DMS 273 (cell line): Measurements from ENCODE around the gene NEAT1.

Experiments used
- DNase-seq: peaks from one replicate; lab custom pipeline; 2025; ENCODE audit not compliant: unreplicated experiment; lab: John Stamatoyannopoulos, UW

Gene NEAT1

DNA sequence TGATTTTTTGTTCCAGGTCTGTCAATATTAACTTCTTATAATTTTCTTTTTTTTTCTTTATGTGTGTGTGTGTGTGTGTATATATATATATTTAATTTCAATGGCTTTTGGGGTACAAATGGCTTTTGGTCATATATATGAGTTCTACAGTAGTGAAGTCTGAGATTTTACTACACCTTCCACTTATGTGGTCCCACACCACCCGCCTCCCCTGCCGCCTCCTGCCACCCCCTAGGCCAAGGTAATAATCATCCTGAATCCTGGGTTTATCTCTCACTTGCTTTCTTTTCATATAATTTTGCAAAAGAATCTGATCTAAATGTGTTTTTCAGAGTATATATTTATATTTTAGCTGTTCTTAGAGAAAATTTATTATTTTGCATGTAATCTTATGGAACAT lies 11.1 kb downstream of the NEAT1 start:
- no peak for DNase-seq

- no peak for DNase-seq
These were observed 11.6 kb downstream of the NEAT1 start for GRCh38 chr11:65434057-65434666.

- no peak for DNase-seq
These were observed 12.2 kb downstream of the NEAT1 start for GRCh38 chr11:65434667-65435410.

GRCh38 chr11:65435411-65435931 lies 12.9 kb downstream of the NEAT1 start:
- DNase-seq, result no peak

GRCh38 chr11:65435981-65436411 lies 13.4 kb downstream of the NEAT1 start:
- DNase-seq, result no peak

DNA sequence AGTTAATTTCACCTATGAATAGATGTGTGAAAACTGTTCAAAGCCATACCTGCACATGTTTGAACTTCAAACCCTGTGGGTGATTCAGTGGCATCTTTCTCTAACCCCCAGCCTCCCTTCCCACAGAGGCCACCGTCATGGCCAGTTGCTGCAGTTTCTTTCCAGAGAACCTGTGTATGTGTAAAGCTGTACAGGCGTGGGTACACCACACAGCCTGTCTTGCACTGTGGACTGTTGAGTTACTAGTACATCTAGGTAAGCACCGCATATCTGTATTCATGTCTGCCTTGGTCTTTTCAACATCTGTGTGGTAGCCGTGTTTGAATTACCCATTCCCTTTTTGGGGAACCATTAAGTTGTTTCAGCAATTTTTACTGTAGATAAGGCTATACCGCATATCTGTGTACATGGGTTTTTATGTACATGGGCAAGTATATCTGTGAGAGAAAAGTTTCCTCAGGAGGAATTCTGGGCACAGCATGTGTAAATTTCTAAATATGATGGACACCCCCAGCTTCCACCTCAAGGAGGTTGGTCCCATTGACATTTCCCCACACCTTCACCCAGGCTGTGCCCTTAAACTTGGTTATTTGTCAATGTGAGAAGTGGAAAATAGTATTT lies 13.9 kb downstream of the NEAT1 start:
- DNase-seq, result no peak

DNA sequence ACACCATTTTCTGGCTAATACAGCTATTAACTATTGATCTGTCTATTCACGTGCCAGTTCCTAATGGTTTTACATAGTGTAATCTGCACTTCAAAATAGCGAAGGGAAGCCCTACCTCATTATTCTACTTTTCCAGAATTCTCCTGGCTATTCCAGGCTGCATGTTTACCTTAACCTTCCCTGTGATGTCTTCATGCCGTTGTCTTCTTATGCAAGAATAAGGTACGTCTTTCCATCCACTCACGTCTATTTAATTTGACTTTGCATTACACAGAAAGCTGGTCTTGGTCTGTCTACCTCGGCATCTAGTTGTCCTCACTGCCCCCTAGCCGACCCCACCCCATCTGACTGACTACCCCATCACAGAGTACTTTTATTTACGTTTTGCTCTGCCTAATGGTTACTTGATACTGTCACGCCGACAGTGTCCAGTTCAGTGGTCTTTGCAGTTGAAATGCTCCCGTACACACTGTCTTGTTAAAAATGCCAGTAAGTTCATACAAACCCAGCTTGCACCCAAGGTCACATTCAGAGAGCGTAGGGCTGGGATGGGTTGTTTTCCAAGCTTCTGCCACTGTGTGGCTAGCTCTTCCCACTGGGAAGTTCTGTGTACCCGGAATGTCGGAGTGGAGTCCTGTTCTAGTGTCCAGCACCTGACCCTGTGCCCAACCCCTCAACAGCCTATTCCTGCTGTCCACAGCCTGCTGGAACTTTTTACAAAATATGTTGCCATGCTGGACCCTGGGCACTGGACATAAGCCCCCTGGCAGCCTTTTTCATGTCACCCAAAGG lies 15.0 kb downstream of the NEAT1 start:
- no peak for DNase-seq

DNA sequence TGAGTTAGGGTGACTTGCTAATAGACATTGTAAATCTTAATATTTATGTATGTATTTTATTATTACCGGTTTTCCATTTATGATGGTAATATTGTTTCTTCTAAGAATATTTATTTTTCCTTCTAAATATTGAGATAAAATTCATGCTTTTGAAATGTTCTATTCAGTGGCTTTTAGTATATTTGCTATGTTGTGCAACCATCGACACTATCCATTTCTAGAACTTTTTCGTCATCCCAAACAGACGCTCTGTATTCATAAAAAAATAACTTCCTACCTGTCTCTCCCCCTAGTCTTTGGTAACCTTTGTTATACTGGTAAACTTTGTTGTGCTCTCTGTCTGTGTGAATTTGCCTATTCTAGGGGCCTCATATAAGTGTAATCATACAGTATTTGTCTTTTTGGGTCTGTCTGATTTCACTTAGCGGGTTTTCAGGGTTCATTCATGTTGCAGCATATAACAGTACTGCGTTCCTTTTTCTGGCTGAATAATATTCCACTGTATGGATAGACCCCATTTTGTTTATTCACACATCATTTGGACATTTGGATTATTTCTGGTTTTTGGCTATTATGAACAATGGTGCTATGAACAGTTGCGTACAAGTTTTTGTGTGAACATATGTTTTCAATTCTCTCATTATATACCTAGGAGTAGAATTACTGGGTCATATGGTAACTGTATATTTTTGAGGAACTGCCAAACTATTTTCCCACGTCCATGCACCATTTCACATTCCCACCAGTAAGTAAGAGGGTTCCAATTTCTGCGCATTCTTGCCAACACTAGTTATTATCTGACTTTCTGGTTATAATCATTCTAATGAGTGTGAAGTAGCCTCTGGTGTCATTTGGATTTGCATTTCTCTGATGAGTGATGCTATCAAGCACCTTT lies 15.9 kb downstream of the NEAT1 start:
- DNase-seq, result no peak

- no peak for DNase-seq
These were observed 17.0 kb downstream of the NEAT1 start for GRCh38 chr11:65439331-65440181.

GRCh38 chr11:65440831-65441499 lies 18.4 kb downstream of the NEAT1 start:
- DNase-seq, result no peak

DNA sequence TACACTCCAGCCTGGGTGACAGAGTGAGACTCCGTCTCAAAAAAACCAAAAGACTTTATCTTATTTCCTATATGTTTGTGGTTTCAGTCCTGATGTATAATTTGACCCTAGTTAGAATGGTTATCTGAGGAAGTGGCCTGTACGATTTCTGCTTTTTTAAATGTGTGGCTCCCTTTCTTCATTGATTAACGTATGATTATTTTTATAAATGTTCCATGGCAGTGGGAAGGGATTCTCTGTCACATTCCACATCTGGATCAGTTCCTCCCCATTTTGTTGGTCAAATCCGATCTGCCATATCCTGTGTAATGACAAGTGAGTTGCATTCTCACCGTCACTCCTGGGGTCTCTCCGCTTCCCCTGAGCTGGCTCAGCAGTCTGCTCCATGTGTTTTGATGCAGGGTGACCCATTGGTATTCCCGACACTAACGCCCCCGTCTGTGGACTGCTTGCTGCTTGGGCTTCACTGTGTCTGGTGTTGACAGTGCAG lies 20.3 kb downstream of the NEAT1 start:
- DNase-seq, result no peak

DNA sequence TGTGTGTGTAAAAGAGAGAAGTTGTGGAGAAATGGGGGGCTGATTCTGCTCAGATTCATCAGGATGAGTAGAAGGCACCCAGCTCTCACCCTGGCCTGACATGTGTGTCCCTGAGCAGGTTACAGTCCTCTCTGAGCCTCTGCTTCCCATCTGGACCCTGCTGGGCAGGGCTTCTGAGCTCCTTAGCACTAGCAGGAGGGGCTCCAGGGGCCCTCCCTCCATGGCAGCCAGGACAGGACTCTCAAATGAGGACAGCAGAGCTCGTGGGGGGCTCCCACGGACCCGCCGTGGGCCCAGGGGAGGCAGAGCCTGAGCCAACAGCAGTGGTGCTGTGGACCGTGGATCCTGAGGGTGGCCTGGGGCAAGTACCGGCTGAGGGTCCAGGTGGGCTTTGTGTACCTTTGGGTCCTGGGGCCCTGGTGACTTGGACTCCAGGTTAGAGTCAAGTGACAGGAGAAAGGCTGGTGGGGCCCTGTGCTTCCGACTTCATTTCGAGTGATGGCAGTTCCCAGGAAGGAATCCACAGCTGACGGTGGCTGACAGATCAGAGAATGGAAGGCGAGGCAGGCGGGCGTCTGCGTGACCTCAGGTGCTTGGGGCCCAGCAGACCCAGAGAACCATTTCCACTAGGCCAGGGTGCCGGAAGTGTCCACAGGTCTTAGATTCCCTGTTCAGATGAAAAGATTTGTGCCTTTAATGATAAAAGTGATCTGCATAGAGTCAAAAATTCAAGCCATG lies 21.9 kb downstream of the NEAT1 start:
- no peak for DNase-seq

GRCh38 chr11:65445101-65445603 lies 22.6 kb downstream of the NEAT1 start:
- no peak for DNase-seq

GRCh38 chr11:65445604-65446445 lies 23.2 kb downstream of the NEAT1 start:
- no peak for DNase-seq

DNA sequence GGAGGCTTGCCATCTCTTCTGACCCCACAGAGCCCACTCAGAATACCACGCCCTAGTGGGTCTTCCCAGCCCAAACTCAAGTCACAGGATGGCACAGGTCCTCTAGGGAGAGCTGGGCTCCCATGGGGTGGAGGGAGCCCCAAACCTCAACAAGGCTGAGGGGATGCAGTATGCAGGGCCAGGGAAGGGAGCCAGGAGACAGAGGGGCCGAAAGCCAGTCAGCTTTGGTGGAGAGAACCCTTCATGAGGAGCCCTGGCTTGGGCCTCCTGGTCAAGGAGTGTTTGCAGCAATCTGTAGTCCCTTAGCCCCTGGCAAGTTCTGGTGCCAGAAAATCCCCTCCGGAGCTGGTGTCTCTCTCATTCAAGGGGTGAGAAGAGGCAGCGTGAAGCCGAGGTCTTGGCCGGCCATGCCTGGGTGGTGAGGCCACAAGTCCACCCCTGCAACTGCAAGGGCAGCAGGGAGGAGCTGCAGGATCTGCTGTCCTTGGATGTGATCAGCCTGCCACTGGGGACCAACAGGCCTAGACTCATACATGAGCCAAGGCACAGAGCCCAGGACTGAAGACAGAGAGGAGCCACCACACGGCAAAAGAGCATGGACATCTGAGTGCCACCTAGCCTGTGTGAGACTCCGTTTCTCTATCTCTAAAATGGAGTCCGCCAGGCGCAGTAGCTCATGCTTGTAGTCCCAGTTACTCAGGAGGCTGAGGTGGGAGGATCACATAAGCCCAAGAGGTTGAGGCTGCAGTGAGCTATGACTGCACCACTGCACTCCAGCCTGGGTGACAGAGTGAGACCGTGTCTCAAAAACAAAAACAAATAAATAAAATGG lies 24.1 kb downstream of the NEAT1 start:
- DNase-seq, result no peak

- no peak for DNase-seq
These were observed 25.4 kb downstream of the NEAT1 start for GRCh38 chr11:65448074-65448417.
